HCT116 (cell line): ENCODE data around the gene LTB. TPM values are rescaled to one million over a fixed set of nuclear protein-coding genes. Genes with fewer than 3 reads are reported as not detected.

Experiments used
- ATAC-seq: fragments of 200-7000 bp; cut with Tn5 transposase; 2 replicates; pipeline ENCODE4 v1.9.1; 2020; ENCODE audit warnings: mild to moderate bottlenecking, moderate library complexity
- BruUV-seq: library from RNA; stranded (reverse); fragments of 400-500 nt; replicated peaks from 2 replicates; lab custom pipeline; 2021; lab: Mats Ljungman, UMichigan
- CTCF ChIA-PET: fragments of 300-600 bp; sonication (Branson Sonifier 250); formaldehyde crosslinking; loops from one replicate; lab custom pipeline; 2021; ENCODE audit warnings: antibody characterized with exemption; lab: Charles Lee
- POLR2A ChIA-PET: fragments of 300-600, 350-600 bp; sonication (Branson Sonifier 250); formaldehyde crosslinking; loops from one replicate; lab custom pipeline; 2021; ENCODE audit warnings: antibody characterized with exemption; lab: Charles Lee
- RAD21 ChIA-PET, 2 experiments: fragments of 300-600 bp; sonication (Branson Sonifier 250); formaldehyde crosslinking; loops; one replicate each; lab custom pipeline; 2023; ENCODE audit warnings: low total read pairs in 2 of 2; ENCODE audit not compliant: uncharacterized antibody in 2 of 2, unreplicated experiment in 2 of 2, low non-redundant PET in 1 of 2; lab: Charles Lee
- DNase-seq: peaks from one replicate; pipeline ENCODE4 v3.0.0-alpha.2; 2010; ENCODE audit warnings: low read depth, low spot score
- H2AFZ ChIP-seq: fragments of 200-600 bp; shearing (Covaris generic), sonication (generic); 2 replicates; pipeline ENCODE4 v1.6.1; 2017; ENCODE audit warnings: low read depth, mixed run types, mixed read lengths, antibody characterized with exemption, low read length; ENCODE audit not compliant: poor library complexity, severe bottlenecking
- H3K27ac ChIP-seq: 2 replicates; pipeline ENCODE4 v1.5.1; 2012; ENCODE audit warnings: low read depth, low read length
- H3K27me3 ChIP-seq: fragments of 200-600 bp; sonication (generic); 2 replicates; pipeline ENCODE4 v1.6.1; 2016; ENCODE audit warnings: mixed run types, low read length, mixed read lengths; ENCODE audit not compliant: insufficient read depth
- H3K36me3 ChIP-seq, 2 experiments: fragments of 200-500 bp in 1 of 2; fragments of 200-600 bp in 1 of 2; sonication (Bioruptor generic) in 1 of 2; sonication (generic) in 1 of 2; 2 replicates each; pipeline versions ENCODE4 v1.5.1 to v1.6.1; 2014 to 2016; ENCODE audit warnings: low read length in 2 of 2, inconsistent platforms in 1 of 2, mixed read lengths in 1 of 2, mixed run types in 1 of 2; ENCODE audit not compliant: insufficient read depth in 2 of 2, control insufficient read depth in 1 of 2
- H3K4me1 ChIP-seq, 2 experiments: fragments of 200-600 bp in 1 of 2; sonication (generic) in 1 of 2; 2 replicates each; pipeline versions ENCODE4 v1.5.1 to v1.6.1; 2012 to 2017; ENCODE audit warnings: low read length in 2 of 2, inconsistent platforms in 1 of 2, mild to moderate bottlenecking in 1 of 2, mixed read lengths in 1 of 2, mixed run types in 1 of 2, moderate library complexity in 1 of 2; ENCODE audit not compliant: insufficient read depth in 2 of 2, control insufficient read depth in 1 of 2
- H3K4me2 ChIP-seq: fragments of 200-600 bp; sonication (generic); 2 replicates; pipeline ENCODE4 v1.6.1; 2017; ENCODE audit warnings: mixed run types, low read length, mixed read lengths
- H3K4me3 ChIP-seq, 2 experiments: fragments of 200-600 bp in 1 of 2; sonication (generic) in 1 of 2; replicated peaks in 1 of 2; 2 replicates each; pipeline ENCODE4 v1.5.1; 2011 to 2016; ENCODE audit warnings: low read length in 2 of 2, control low read depth in 1 of 2, low read depth in 1 of 2, mild to moderate bottlenecking in 1 of 2, mixed read lengths in 1 of 2, mixed run types in 1 of 2
- H3K79me2 ChIP-seq: fragments of 200-600 bp; sonication (generic); 2 replicates; pipeline ENCODE4 v1.6.1; 2017; ENCODE audit warnings: mild to moderate bottlenecking, mixed run types, low read length, moderate library complexity, mixed read lengths; ENCODE audit not compliant: insufficient read depth
- H3K9ac ChIP-seq: fragments of 200-600 bp; sonication (generic); 2 replicates; pipeline ENCODE4 v1.6.1; 2016; ENCODE audit warnings: low read length, mixed read lengths
- H3K9me2 ChIP-seq: fragments of 200-600 bp; sonication (generic), shearing (Covaris generic); 2 replicates; pipeline ENCODE4 v1.6.1; 2017; ENCODE audit warnings: mixed run types, mild to moderate bottlenecking, moderate library complexity; ENCODE audit not compliant: insufficient read depth
- H3K9me3 ChIP-seq, 2 experiments: fragments of 200-500 bp in 1 of 2; fragments of 200-600 bp in 1 of 2; sonication (Bioruptor generic) in 1 of 2; sonication (generic) in 1 of 2; 2 replicates each; pipeline ENCODE4 v1.6.1; 2014 to 2017; ENCODE audit warnings: low read length in 2 of 2, mixed read lengths in 2 of 2, inconsistent platforms in 1 of 2, low read depth in 1 of 2, mild to moderate bottlenecking in 1 of 2, mixed run types in 1 of 2, moderate library complexity in 1 of 2; ENCODE audit not compliant: control insufficient read depth in 1 of 2, insufficient read depth in 1 of 2
- H4K20me1 ChIP-seq: fragments of 200-600 bp; sonication (generic), shearing (Covaris generic); 2 replicates; pipeline ENCODE4 v1.6.1; 2017; ENCODE audit warnings: mixed run types, mild to moderate bottlenecking, moderate library complexity; ENCODE audit not compliant: insufficient read depth
- CBX3 ChIP-seq: IDR thresholded peaks from 2 replicates; pipeline ENCODE4 v1.6.1; 2012; ENCODE audit warnings: low read depth
- CEBPB ChIP-seq: IDR thresholded peaks from 2 replicates; pipeline ENCODE4 v1.6.1; 2012; ENCODE audit warnings: low read depth
- ELF1 ChIP-seq: IDR thresholded peaks from 2 replicates; pipeline ENCODE4 v1.6.1; 2012; ENCODE audit warnings: low read depth, borderline replicate concordance
- EZH2 ChIP-seq: fragments of 200-600 bp; sonication (generic); IDR thresholded peaks from 2 replicates; pipeline ENCODE4 v1.6.1; 2017; ENCODE audit warnings: antibody characterized with exemption, mixed run types
- EZH2phosphoT487 ChIP-seq: fragments of 200-600 bp; IDR thresholded peaks from 2 replicates; pipeline ENCODE4 v1.6.1; 2018; ENCODE audit warnings: antibody characterized with exemption, borderline replicate concordance
- RAD21 ChIP-seq: IDR thresholded peaks from 2 replicates; pipeline ENCODE4 v1.6.1; 2012; ENCODE audit warnings: low read depth, mild to moderate bottlenecking
- SIN3A ChIP-seq: IDR thresholded peaks from 2 replicates; pipeline ENCODE4 v1.6.1; 2012; ENCODE audit warnings: low read depth
- SP1 ChIP-seq: IDR thresholded peaks from 2 replicates; pipeline ENCODE4 v1.6.1; 2012; ENCODE audit warnings: low read depth
- intact Hi-C: fragments of 100-400 bp; cut with micrococcal nuclease; formaldehyde crosslinking; loops from 2 replicates; pipeline ENCODE4 v1.10.0; 2022
- total RNA-seq: library from RNA; stranded (reverse); gene quantifications from one replicate; pipeline ENCODE4 v1.2.1, GENCODE V29; 2021; ENCODE audit not compliant: unreplicated experiment
- TF ChIP-seq, protein P1 (sequence below): IDR thresholded peaks from 2 replicates; pipeline ENCODE4 v1.6.1; 2012
- TF ChIP-seq, protein P2 (sequence below): IDR thresholded peaks from 2 replicates; pipeline ENCODE4 v1.6.1; 2012; ENCODE audit warnings: low read depth

Gene LTB
- total RNA-seq, 1 experiment from 2014 or later: 0.64 TPM

- no peak for TF ChIP-seq ELF1
- no peak for TF ChIP-seq CBX3
- no peak for TF ChIP-seq RAD21
- TF ChIP-seq SIN3A: no peak
- TF ChIP-seq, protein P1, sequence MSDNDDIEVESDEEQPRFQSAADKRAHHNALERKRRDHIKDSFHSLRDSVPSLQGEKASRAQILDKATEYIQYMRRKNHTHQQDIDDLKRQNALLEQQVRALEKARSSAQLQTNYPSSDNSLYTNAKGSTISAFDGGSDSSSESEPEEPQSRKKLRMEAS: peak; percentile 93
These were observed 37.8 kb upstream of the LTB start (continued) for GRCh38 chr6:31619805-31620585.

DNA sequence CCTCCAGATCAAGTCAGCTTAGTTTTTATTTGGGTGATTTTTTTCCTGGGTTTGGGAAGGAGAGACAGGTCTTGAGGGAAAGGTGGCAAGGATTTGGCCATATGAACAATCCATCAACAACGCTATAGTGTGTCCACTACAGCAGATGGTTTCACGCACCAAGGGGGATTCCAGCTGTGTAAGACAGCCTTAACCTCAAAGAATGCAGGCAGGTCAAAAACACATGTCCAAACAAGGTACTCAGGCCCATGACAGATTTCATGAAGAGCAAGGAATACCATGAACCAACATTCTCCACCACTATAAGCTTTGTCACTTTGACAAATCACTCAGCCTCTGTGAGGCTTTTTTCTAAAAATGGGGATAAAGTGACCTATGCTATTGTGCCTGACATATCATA, 34.8 kb upstream of the LTB start:
- Histone ChIP-seq H3K27me3 (no peaks in the 10 kb centered on the region), H3K27ac (no peak overlapping the region)
- TF ChIP-seq EZH2 (no peak), CEBPB (no peak), SP1 (no peak), EZH2phosphoT487 (no peak)
- TF ChIP-seq, protein P2, sequence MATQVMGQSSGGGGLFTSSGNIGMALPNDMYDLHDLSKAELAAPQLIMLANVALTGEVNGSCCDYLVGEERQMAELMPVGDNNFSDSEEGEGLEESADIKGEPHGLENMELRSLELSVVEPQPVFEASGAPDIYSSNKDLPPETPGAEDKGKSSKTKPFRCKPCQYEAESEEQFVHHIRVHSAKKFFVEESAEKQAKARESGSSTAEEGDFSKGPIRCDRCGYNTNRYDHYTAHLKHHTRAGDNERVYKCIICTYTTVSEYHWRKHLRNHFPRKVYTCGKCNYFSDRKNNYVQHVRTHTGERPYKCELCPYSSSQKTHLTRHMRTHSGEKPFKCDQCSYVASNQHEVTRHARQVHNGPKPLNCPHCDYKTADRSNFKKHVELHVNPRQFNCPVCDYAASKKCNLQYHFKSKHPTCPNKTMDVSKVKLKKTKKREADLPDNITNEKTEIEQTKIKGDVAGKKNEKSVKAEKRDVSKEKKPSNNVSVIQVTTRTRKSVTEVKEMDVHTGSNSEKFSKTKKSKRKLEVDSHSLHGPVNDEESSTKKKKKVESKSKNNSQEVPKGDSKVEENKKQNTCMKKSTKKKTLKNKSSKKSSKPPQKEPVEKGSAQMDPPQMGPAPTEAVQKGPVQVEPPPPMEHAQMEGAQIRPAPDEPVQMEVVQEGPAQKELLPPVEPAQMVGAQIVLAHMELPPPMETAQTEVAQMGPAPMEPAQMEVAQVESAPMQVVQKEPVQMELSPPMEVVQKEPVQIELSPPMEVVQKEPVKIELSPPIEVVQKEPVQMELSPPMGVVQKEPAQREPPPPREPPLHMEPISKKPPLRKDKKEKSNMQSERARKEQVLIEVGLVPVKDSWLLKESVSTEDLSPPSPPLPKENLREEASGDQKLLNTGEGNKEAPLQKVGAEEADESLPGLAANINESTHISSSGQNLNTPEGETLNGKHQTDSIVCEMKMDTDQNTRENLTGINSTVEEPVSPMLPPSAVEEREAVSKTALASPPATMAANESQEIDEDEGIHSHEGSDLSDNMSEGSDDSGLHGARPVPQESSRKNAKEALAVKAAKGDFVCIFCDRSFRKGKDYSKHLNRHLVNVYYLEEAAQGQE: no peak
- TF ChIP-seq, all 23 proteins: peak for 0
- Histone ChIP-seq H3K36me3 (peaks cover 0 to 7% of the 10 kb centered on the region in 2 experiments; a peak in 2 of 4 replicates), H4K20me1 (no peaks in the 10 kb centered on the region), H3K4me1 (peaks cover 1 to 12% of the 10 kb centered on the region in 2 experiments; a peak in 3 of 4 replicates), H3K4me2 (no peak overlapping the region), H2AFZ (no peak overlapping the region), H3K79me2 (peaks cover 12% of the 10 kb centered on the region), H3K9me3 (no peaks in the 10 kb centered on the region), H3K9ac (no peak overlapping the region), H3K9me2 (no peaks in the 10 kb centered on the region), H3K4me3 (no peak overlapping the region)
- DNase-seq (no peak), ATAC-seq (no peak)
- ChIA-PET RAD21 (no interaction called here), CTCF (no interaction called here), POLR2A (no interaction called here)
- BruUV-seq: no TSS peak
- intact Hi-C loops: no loop called here
